Keratinocyte (primary cell): ENCODE results near the gene ASTN2. TPM values are rescaled to one million over a fixed set of nuclear protein-coding genes. Genes with fewer than 3 reads are reported as not detected.

Source experiments
- DNase-seq: peaks from one replicate; pipeline ENCODE4 v3.0.0-alpha.2; 2011; ENCODE audit warnings: low read depth, missing footprints, low spot score
- FAIRE-seq: peaks from 2 replicates; lab custom pipeline; 2011; peaks lifted over from hg19 to GRCh38; lab: Jason Lieb, UNC
- H2AFZ ChIP-seq: 2 replicates; pipeline ENCODE4 v1.6.0; 2012; ENCODE audit warnings: low read length, control low read depth, inconsistent platforms; ENCODE audit not compliant: control insufficient read depth
- H3K27ac ChIP-seq: 2 replicates; pipeline ENCODE4 v1.5.1; 2011; ENCODE audit warnings: low read length; ENCODE audit not compliant: control insufficient read depth, insufficient read depth
- H3K27me3 ChIP-seq: 3 replicates; pipeline ENCODE4 v1.6.0; 2011; ENCODE audit warnings: low read length; ENCODE audit not compliant: control insufficient read depth, insufficient read depth; ENCODE audit errors: extremely low read depth
- H3K36me3 ChIP-seq, 2 experiments: 2 replicates in 1 of 2; 3 replicates in 1 of 2; pipeline ENCODE4 v1.5.1; 2011; ENCODE audit warnings: low read length in 2 of 2, mild to moderate bottlenecking in 1 of 2; ENCODE audit not compliant: control insufficient read depth in 2 of 2, insufficient read depth in 2 of 2; ENCODE audit errors: extremely low read depth in 1 of 2
- H3K4me1 ChIP-seq: 3 replicates; pipeline ENCODE4 v1.5.1; 2011; ENCODE audit warnings: low read length; ENCODE audit not compliant: control insufficient read depth, insufficient read depth; ENCODE audit errors: extremely low read depth
- H3K4me2 ChIP-seq: 3 replicates; pipeline ENCODE4 v1.6.0; 2011; ENCODE audit warnings: low read depth, low read length; ENCODE audit not compliant: control insufficient read depth, insufficient read depth; ENCODE audit errors: extremely low read depth
- H3K4me3 ChIP-seq, 3 experiments: fragments of 200-600 bp in 1 of 3; sonication (generic) in 1 of 3; 2 replicates in 2 of 3; 3 replicates in 1 of 3; pipeline ENCODE4 v1.5.1; 2011 to 2016; ENCODE audit warnings: low read length in 3 of 3, mild to moderate bottlenecking in 3 of 3, control low read depth in 2 of 3, inconsistent platforms in 1 of 3, low read depth in 1 of 3, mixed read lengths in 1 of 3, mixed run types in 1 of 3, moderate library complexity in 1 of 3; ENCODE audit not compliant: control insufficient read depth in 2 of 3, insufficient read depth in 2 of 3; ENCODE audit errors: extremely low read depth in 1 of 3
- H3K79me2 ChIP-seq: 2 replicates; pipeline ENCODE4 v1.6.0; 2012; ENCODE audit warnings: low read length; ENCODE audit not compliant: control insufficient read depth, insufficient read depth
- H3K9ac ChIP-seq: 3 replicates; pipeline ENCODE4 v1.6.0; 2011; ENCODE audit warnings: low read length; ENCODE audit not compliant: control insufficient read depth, insufficient read depth; ENCODE audit errors: extremely low read depth
- H3K9me1 ChIP-seq: 3 replicates; pipeline ENCODE4 v1.6.0; 2011; ENCODE audit warnings: low read length; ENCODE audit not compliant: control insufficient read depth, insufficient read depth; ENCODE audit errors: extremely low read depth
- H3K9me3 ChIP-seq: 2 replicates; pipeline ENCODE4 v1.5.1; 2012; ENCODE audit warnings: low read depth, low read length; ENCODE audit not compliant: control insufficient read depth
- H4K20me1 ChIP-seq: 3 replicates; pipeline ENCODE4 v1.6.0; 2011; ENCODE audit warnings: low read length; ENCODE audit not compliant: control insufficient read depth, insufficient read depth; ENCODE audit errors: extremely low read depth
- EZH2 ChIP-seq: IDR thresholded peaks from one replicate; pipeline ENCODE4 v1.6.1; 2012; ENCODE audit warnings: inconsistent platforms, mild to moderate bottlenecking, low read length, moderate library complexity
- dilution Hi-C: fragments of 300-500 bp; cut with MboI; formaldehyde crosslinking; loops from one replicate; pipeline ENCODE4 v1.7.0; 2020; ENCODE audit warnings: low sequenced_read_pairs; ENCODE audit not compliant: extremely low pct_ligation_motif_present
- polyA plus RNA-seq, 5 experiments: library from polyadenylated mRNA; depleted of rRNA in 3 of 5; stranded (reverse) in 3 of 5; stranded (forward) in 1 of 5; unstranded in 1 of 5; fragments of >200 nt; gene quantifications; 1 replicate in 1 of 5; 2 replicates in 3 of 5; 3 replicates in 1 of 5; pipeline versions ENCODE4 v1.2.1 to v1.2.3, GENCODE V29; 2011 to 2012; ENCODE audit warnings: missing spikeins in 2 of 5, low read depth in 1 of 5, low replicate concordance in 1 of 5
- TF ChIP-seq, protein P1 (sequence below), 3 experiments: IDR thresholded peaks in 1 of 3; conservative IDR thresholded peaks in 1 of 3; optimal IDR thresholded peaks in 1 of 3; 2 replicates in 2 of 3; 3 replicates in 1 of 3; pipeline versions ENCODE3 to v1.5.1; 2011; ENCODE audit warnings: low read length in 3 of 3, mild to moderate bottlenecking in 3 of 3, moderate library complexity in 2 of 3, control low read depth in 1 of 3, inconsistent platforms in 1 of 3; ENCODE audit not compliant: insufficient read depth in 2 of 3; ENCODE audit errors: extremely low read depth in 1 of 3

ASTN2 gene
- polyA plus RNA-seq, 1 donor (not counting 4 experiments of a cell fraction or from before 2014, with no cell fraction given) = 0.31 TPM

DNA sequence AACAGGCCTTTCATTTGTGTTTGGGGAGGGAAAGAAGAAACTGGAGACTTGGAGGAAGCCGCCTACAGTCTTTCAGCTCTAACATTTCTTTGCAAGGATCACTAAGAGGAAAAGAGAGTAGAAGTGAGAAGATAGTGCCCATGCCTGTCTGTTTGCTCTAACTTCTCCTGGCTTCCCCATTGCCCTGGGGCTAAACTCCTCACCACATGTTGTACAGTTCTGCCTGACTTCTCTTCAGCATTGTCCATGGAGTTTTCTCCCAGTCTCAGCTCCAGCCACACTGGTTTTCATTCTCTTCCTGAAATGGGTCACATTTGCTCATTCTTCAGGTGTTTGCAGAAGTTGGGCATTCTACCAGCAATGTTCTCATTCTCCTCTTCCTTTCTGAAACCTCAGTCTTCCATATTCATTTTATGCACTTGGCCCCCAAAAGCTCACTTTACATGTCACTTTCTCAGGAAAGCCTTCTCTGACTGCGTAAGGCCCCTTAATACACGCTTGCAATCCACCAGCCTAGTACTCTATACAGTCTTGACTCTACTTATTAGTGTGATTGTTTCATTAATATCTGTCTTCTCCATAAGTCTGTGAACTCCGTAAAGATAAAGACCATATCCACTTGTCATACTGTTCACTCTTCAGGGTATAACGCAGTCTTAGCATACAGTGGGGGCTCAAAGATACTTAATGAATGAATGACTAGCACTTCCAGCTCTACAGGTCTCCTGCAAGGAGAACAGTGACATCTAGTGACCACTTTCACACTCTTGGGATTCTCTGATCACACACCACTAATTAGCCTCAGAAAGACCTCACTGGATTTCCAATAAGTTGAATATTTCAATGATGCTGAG lies 768.0 kb downstream of the ASTN2 start:
- no peak for FAIRE-seq
- Histone ChIP-seq H3K27ac (no peak overlapping the region), H3K27me3 (no peaks in the 10 kb centered on the region), H2AFZ (no peak overlapping the region), H3K36me3 (no peaks in the 10 kb centered on the region), H3K9ac (no peak overlapping the region), H3K4me2 (no peak overlapping the region), H3K79me2 (no peaks in the 10 kb centered on the region), H3K4me3 (no peak overlapping the region), H3K9me3 (no peaks in the 10 kb centered on the region), H4K20me1 (no peaks in the 10 kb centered on the region), H3K9me1 (no peaks in the 10 kb centered on the region), H3K4me1 (no peaks in the 10 kb centered on the region)
- dilution Hi-C loops = no loop called here
- TF ChIP-seq, protein P1, sequence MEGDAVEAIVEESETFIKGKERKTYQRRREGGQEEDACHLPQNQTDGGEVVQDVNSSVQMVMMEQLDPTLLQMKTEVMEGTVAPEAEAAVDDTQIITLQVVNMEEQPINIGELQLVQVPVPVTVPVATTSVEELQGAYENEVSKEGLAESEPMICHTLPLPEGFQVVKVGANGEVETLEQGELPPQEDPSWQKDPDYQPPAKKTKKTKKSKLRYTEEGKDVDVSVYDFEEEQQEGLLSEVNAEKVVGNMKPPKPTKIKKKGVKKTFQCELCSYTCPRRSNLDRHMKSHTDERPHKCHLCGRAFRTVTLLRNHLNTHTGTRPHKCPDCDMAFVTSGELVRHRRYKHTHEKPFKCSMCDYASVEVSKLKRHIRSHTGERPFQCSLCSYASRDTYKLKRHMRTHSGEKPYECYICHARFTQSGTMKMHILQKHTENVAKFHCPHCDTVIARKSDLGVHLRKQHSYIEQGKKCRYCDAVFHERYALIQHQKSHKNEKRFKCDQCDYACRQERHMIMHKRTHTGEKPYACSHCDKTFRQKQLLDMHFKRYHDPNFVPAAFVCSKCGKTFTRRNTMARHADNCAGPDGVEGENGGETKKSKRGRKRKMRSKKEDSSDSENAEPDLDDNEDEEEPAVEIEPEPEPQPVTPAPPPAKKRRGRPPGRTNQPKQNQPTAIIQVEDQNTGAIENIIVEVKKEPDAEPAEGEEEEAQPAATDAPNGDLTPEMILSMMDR (optimal IDR thresholded peaks at IDR 0.05 in 1 of 3, IDR thresholded peaks at IDR 0.05 in 1 of 3, conservative IDR thresholded peaks at IDR 0.05 in 1 of 3; ENCODE audit: extremely low read depth in 1 of 3, insufficient read depth in 2 of 3, low read length in 3 of 3) = peak; percentile 51 to 73 (median 68)
- no peak for TF ChIP-seq EZH2
- no peak for DNase-seq

DNA sequence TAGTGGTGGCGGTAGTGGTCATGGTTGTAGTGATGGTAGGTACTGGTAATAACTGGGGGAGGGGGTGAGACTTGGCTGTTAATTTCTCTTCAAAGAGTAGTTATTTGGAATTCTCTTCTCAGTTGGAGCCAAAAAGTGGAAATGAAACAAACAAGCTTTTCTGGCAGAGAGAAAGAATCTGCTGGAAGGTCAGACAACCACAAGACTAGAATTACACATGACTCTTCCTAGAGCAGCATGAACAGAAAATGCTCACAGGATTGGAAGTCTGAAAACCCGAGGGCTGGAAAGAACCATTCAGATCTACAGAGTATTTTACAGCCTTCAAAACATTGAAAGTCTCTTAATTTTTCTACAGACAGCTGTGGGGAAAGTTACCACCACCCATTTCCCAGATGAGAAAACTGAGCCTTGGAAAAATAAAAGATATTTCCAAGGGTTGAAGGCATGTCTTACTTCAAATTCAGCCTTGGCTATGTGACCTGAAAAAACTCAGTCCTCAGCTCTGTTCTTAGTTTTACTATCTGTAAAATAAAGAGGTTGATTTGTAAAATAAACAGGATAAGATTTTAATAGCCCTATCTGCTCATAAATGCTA lies 770.7 kb downstream of the ASTN2 start:
- Histone ChIP-seq H3K9me3 (no peaks in the 10 kb centered on the region), H3K27ac (no peak overlapping the region), H3K79me2 (no peaks in the 10 kb centered on the region), H3K27me3 (no peaks in the 10 kb centered on the region), H2AFZ (no peak overlapping the region), H3K9me1 (no peaks in the 10 kb centered on the region), H3K9ac (no peak overlapping the region), H3K36me3 (no peaks in the 10 kb centered on the region), H3K4me1 (no peaks in the 10 kb centered on the region), H3K4me3 (no peak overlapping the region), H3K4me2 (no peak overlapping the region), H4K20me1 (no peaks in the 10 kb centered on the region)
- no peak for DNase-seq
- dilution Hi-C loops = no loop called here
- FAIRE-seq = no peak
- TF ChIP-seq, protein P1 (optimal IDR thresholded peaks at IDR 0.05 in 1 of 3, IDR thresholded peaks at IDR 0.05 in 1 of 3, conservative IDR thresholded peaks at IDR 0.05 in 1 of 3; ENCODE audit: extremely low read depth in 1 of 3, insufficient read depth in 2 of 3, low read length in 3 of 3) = no peak
- TF ChIP-seq EZH2 = no peak
